Measurements from ENCODE around the gene SNRPA1.
A peak's percentile ranks its signal among the peaks of the same experiment; 100 is the strongest.

The SNRPA1 gene

GRCh38 chr15:101258238-101259144 is 36.6 kb downstream of the SNRPA1 start:
- DNase-seq (ENCODE audit: low read depth, low spot score) = no peak
- H3K4me1 ChIP-seq (ENCODE audit: control insufficient read depth, insufficient read depth, low read length) = no peaks in the 10 kb centered on the region; the same call in 1 of the 2 replicates
- no peaks in the 10 kb centered on the region for H3K36me3 ChIP-seq (ENCODE audit: control insufficient read depth, insufficient read depth, low read length)
- no peaks in the 10 kb centered on the region for H3K27me3 ChIP-seq (ENCODE audit: control insufficient read depth, insufficient read depth, low read length)
- no peak overlapping the region for H3K4me3 ChIP-seq (ENCODE audit: low read length)
- H3K9me3 ChIP-seq (ENCODE audit: control insufficient read depth, insufficient read depth, low read length) = no peaks in the 10 kb centered on the region
- no peak overlapping the region for H3K27ac ChIP-seq (ENCODE audit: low read length)
- WGBS (ENCODE audit: insufficient coverage, insufficient read length) = no CpG with 5 or more reads among the region's 11 CpGs

- no peaks in the 10 kb centered on the region for H3K9me3 ChIP-seq (ENCODE audit: control insufficient read depth, insufficient read depth, low read length)
- no peaks in the 10 kb centered on the region for H3K36me3 ChIP-seq (ENCODE audit: control insufficient read depth, insufficient read depth, low read length)
- no peak overlapping the region for H3K4me3 ChIP-seq (ENCODE audit: low read length)
- no peak overlapping the region for H3K27ac ChIP-seq (ENCODE audit: low read length)
- no peak for DNase-seq (ENCODE audit: low read depth, low spot score)
- no peaks in the 10 kb centered on the region for H3K27me3 ChIP-seq (ENCODE audit: control insufficient read depth, insufficient read depth, low read length)
- H3K4me1 ChIP-seq (ENCODE audit: control insufficient read depth, insufficient read depth, low read length) = no peaks in the 10 kb centered on the region; the same call in 1 of the 2 replicates
- no CpG with 5 or more reads among the region's 6 CpGs for WGBS (ENCODE audit: insufficient coverage, insufficient read length)
These were observed 38.3 kb downstream of the SNRPA1 start for GRCh38 chr15:101256757-101257156.

GRCh38 chr15:101255615-101256241 is 39.3 kb downstream of the SNRPA1 start:
- Histone ChIP-seq H3K27ac (ENCODE audit: low read length) (no peak overlapping the region), H3K4me1 (ENCODE audit: control insufficient read depth, insufficient read depth, low read length) (no peaks in the 10 kb centered on the region; the same call in 1 of the 2 replicates), H3K27me3 (ENCODE audit: control insufficient read depth, insufficient read depth, low read length) (no peaks in the 10 kb centered on the region), H3K36me3 (ENCODE audit: control insufficient read depth, insufficient read depth, low read length) (no peaks in the 10 kb centered on the region), H3K4me3 (ENCODE audit: low read length) (no peak overlapping the region), H3K9me3 (ENCODE audit: control insufficient read depth, insufficient read depth, low read length) (no peaks in the 10 kb centered on the region)
- DNase-seq (ENCODE audit: low read depth, low spot score) = no peak
- no CpG with 5 or more reads among the region's 8 CpGs for WGBS (ENCODE audit: insufficient coverage, insufficient read length)

- no peak for DNase-seq (ENCODE audit: low read depth, low spot score)
- no peak overlapping the region for H3K27ac ChIP-seq (ENCODE audit: low read length)
- peaks cover 2% of the 10 kb centered on the region; the same call in 1 of the 2 replicates for H3K4me1 ChIP-seq (ENCODE audit: control insufficient read depth, insufficient read depth, low read length)
- WGBS (ENCODE audit: insufficient coverage, insufficient read length) = no CpG with 5 or more reads among the region's 5 CpGs
- H3K4me3 ChIP-seq (ENCODE audit: low read length) = no peak overlapping the region
- no peaks in the 10 kb centered on the region for H3K27me3 ChIP-seq (ENCODE audit: control insufficient read depth, insufficient read depth, low read length)
- H3K9me3 ChIP-seq (ENCODE audit: control insufficient read depth, insufficient read depth, low read length) = no peaks in the 10 kb centered on the region
- no peaks in the 10 kb centered on the region for H3K36me3 ChIP-seq (ENCODE audit: control insufficient read depth, insufficient read depth, low read length)
These were observed 40.0 kb downstream of the SNRPA1 start for GRCh38 chr15:101255051-101255395.

DNA sequence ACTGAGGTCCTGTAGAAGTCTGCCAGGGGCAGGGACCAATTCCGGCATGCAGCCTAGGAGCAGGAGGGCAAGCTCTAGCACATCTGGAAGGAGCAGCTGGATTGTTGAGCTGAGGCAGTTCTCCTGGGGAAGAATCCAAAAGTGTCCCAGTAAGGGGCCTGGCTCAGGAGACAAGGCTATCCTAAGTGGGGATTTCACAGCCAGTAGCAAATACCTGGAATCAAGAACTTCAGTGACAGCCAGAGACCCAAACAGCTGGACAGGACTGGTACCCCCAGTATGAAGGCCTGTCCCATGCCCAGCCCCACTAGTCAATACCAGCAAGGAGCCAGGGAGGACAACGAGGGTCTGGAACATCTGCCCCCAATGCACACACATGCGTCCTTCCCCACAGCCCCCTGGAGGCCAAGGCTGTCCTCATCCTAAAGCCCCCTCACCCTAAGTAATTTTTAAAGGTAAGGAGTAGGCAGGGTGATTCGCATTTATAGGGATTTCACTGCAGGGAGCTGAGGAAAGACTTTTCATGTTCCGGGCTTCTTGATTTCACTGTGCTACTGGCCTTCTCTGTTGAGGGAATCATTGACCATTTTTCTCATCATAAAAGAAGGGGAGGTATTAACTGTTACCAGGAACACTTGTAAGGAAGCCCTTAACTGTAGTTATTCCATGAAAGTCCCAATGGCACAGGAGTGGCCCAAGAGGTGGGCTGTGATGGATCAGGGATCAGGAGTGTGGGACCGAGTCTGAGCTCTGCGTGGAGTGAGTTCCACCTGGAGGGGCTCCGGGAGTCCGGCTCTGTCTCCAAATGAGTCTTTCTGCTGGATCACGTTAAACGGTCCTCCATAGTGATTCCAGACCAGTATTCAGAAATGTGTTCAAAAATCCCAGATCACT is 40.6 kb downstream of the SNRPA1 start:
- WGBS (ENCODE audit: insufficient coverage, insufficient read length) = no CpG with 5 or more reads among the region's 11 CpGs
- Histone ChIP-seq H3K27me3 (ENCODE audit: control insufficient read depth, insufficient read depth, low read length) (no peaks in the 10 kb centered on the region), H3K27ac (ENCODE audit: low read length) (no peak overlapping the region), H3K4me3 (ENCODE audit: low read length) (no peak overlapping the region), H3K36me3 (ENCODE audit: control insufficient read depth, insufficient read depth, low read length) (no peaks in the 10 kb centered on the region), H3K9me3 (ENCODE audit: control insufficient read depth, insufficient read depth, low read length) (no peaks in the 10 kb centered on the region), H3K4me1 (ENCODE audit: control insufficient read depth, insufficient read depth, low read length) (peaks cover 3% of the 10 kb centered on the region; the same call in 1 of the 2 replicates)
- no peak for DNase-seq (ENCODE audit: low read depth, low spot score)

- WGBS (ENCODE audit: insufficient coverage, insufficient read length) = no CpG with 5 or more reads among the region's 3 CpGs
- Histone ChIP-seq H3K4me1 (ENCODE audit: control insufficient read depth, insufficient read depth, low read length) (peaks cover 3% of the 10 kb centered on the region; the same call in 1 of the 2 replicates), H3K9me3 (ENCODE audit: control insufficient read depth, insufficient read depth, low read length) (no peaks in the 10 kb centered on the region), H3K27me3 (ENCODE audit: control insufficient read depth, insufficient read depth, low read length) (no peaks in the 10 kb centered on the region), H3K27ac (ENCODE audit: low read length) (no peak overlapping the region), H3K36me3 (ENCODE audit: control insufficient read depth, insufficient read depth, low read length) (no peaks in the 10 kb centered on the region), H3K4me3 (ENCODE audit: low read length) (peak overlapping the region; percentile 86; the same call in 1 of the 2 replicates)
- no peak for DNase-seq (ENCODE audit: low read depth, low spot score)
These were observed 42.2 kb downstream of the SNRPA1 start for GRCh38 chr15:101252836-101253235.

- no peaks in the 10 kb centered on the region; the same call in 1 of the 2 replicates for H3K36me3 ChIP-seq (ENCODE audit: control insufficient read depth, insufficient read depth, low read length)
These were observed 42.9 kb downstream of the SNRPA1 start, which contains the start of gene CHSY1 for GRCh38 chr15:101251830-101252820. Gene CHSY1 (minus strand): TSS chr15:101252048. CDS start chr15:101251456, 592 bp downstream.

GRCh38 chr15:101250873-101251829 is 43.9 kb downstream of the SNRPA1 start:
- DNase-seq (ENCODE audit: low read depth, low spot score) = no peak
- Histone ChIP-seq H3K27ac (ENCODE audit: low read length) (no peak overlapping the region), H3K9me3 (ENCODE audit: control insufficient read depth, insufficient read depth, low read length) (no peaks in the 10 kb centered on the region), H3K4me1 (ENCODE audit: control insufficient read depth, insufficient read depth, low read length) (peaks cover 5% of the 10 kb centered on the region; the same call in 1 of the 2 replicates), H3K4me3 (ENCODE audit: low read length) (peak overlapping the region; percentile 86), H3K36me3 (ENCODE audit: control insufficient read depth, insufficient read depth, low read length) (no peaks in the 10 kb centered on the region; the same call in 1 of the 2 replicates), H3K27me3 (ENCODE audit: control insufficient read depth, insufficient read depth, low read length) (no peaks in the 10 kb centered on the region)
- WGBS (ENCODE audit: insufficient coverage, insufficient read length) = no CpG with 5 or more reads among the region's 150 CpGs

More at GRCh38 chr15:101251830-101252820, 42.9 kb downstream of the SNRPA1 start, which contains the start of gene CHSY1:
- Histone ChIP-seq H3K27ac (ENCODE audit: low read length) (no peak within 1 kb of the TSS), H3K9me3 (ENCODE audit: control insufficient read depth, insufficient read depth, low read length) (no peaks in the 10 kb centered on the region), H3K27me3 (ENCODE audit: control insufficient read depth, insufficient read depth, low read length) (no peaks in the 10 kb centered on the region), H3K4me1 (ENCODE audit: control insufficient read depth, insufficient read depth, low read length) (peaks cover 5% of the 10 kb centered on the region; the same call in 1 of the 2 replicates), H3K4me3 (ENCODE audit: low read length) (peak within 1 kb of the TSS; percentile 86)
- DNase-seq (ENCODE audit: low read depth, low spot score) = no peak
- WGBS (ENCODE audit: insufficient coverage, insufficient read length) = no CpG with 5 or more reads among the region's 108 CpGs

All from iPS DF 6.9 (cell line).